Tibial nerve (tissue), 4 donors: ENCODE data around the gene SORCS2.

Source experiments
- EP300 ChIP-seq, 2 donors: sonication (generic); formaldehyde crosslinking; IDR thresholded peaks; one replicate each; pipeline ENCODE4 v1.6.1; 2017; ENCODE audit warnings: antibody characterized with exemption in 2 of 2, mild to moderate bottlenecking in 1 of 2
- POLR2A ChIP-seq, 2 donors: fragments of 450-650 bp; IDR thresholded peaks; one replicate each; pipeline ENCODE4 v1.6.1; 2017; ENCODE audit warnings: antibody characterized with exemption in 2 of 2, mild to moderate bottlenecking in 2 of 2, moderate library complexity in 2 of 2
- TF ChIP-seq, protein P1 (sequence below), 5 experiments: fragments of 200-600 bp in 3 of 5; fragments of 450-650 bp in 2 of 5; sonication (generic) in 3 of 5; IDR thresholded peaks; one replicate each; pipeline ENCODE4 v1.5.1; 2016 to 2019; ENCODE audit warnings: antibody characterized with exemption in 5 of 5, mild to moderate bottlenecking in 3 of 5, moderate library complexity in 2 of 5

DNA sequence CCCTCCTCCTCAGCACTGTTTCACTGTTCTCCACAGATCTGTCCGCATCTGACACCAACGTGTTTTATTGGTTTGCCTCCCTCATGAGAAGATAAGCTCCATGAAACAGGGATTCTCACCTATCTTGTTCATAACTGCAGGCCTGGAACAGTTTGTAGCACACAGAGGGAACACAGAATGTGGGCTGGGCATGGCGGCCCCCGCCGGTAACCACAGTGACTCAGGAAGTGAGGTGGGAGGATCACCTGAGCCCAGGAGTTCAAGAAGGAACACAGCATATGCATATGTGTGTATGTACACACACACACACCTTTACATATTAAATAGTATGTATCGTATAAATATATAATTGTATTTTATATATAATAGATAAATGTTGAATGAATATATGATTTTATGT is 578.7 kb downstream of the SORCS2 start:
- TF ChIP-seq, protein P1, sequence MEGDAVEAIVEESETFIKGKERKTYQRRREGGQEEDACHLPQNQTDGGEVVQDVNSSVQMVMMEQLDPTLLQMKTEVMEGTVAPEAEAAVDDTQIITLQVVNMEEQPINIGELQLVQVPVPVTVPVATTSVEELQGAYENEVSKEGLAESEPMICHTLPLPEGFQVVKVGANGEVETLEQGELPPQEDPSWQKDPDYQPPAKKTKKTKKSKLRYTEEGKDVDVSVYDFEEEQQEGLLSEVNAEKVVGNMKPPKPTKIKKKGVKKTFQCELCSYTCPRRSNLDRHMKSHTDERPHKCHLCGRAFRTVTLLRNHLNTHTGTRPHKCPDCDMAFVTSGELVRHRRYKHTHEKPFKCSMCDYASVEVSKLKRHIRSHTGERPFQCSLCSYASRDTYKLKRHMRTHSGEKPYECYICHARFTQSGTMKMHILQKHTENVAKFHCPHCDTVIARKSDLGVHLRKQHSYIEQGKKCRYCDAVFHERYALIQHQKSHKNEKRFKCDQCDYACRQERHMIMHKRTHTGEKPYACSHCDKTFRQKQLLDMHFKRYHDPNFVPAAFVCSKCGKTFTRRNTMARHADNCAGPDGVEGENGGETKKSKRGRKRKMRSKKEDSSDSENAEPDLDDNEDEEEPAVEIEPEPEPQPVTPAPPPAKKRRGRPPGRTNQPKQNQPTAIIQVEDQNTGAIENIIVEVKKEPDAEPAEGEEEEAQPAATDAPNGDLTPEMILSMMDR (IDR thresholded peaks at IDR 0.05): no peak
- TF ChIP-seq EP300 (IDR thresholded peaks at IDR 0.05) (no peak), POLR2A (IDR thresholded peaks at IDR 0.05) (no peak)
